NCI-H82 (cell line): Measurements from ENCODE around the gene ZDHHC7.
A peak's percentile ranks its signal among the peaks of the same experiment; 100 is the strongest.
"Not testable (repeated sequence)": the region's sequence is repeated elsewhere in the genome, so short reads cannot be mapped to it uniquely, and the experiment has no call there.

Source experiments
- DNase-seq: peaks from one replicate; lab custom pipeline; 2025; lab: John Stamatoyannopoulos, UW

ZDHHC7 gene

DNA sequence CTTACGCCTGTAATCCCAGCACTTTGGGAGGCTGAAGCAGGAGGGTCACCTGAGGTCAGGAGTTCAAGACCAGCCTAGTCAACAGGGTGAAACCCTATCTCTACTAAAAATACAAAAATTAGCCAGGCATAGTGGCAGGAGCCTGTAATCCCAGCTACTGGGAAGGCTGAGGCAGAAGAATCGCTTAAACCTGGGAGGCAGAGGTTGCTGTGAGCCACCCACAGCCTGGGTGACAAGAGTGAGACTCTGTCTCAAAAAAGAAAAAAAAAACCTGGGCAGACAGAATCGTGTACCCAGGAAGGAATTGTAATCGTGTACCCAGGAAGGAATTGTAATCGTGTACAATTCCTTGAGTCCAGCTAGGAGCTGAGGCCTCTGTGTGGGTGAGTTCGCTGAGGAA lies 72.7 kb downstream of the ZDHHC7 start:
- DNase-seq = not testable (repeated sequence)

DNA sequence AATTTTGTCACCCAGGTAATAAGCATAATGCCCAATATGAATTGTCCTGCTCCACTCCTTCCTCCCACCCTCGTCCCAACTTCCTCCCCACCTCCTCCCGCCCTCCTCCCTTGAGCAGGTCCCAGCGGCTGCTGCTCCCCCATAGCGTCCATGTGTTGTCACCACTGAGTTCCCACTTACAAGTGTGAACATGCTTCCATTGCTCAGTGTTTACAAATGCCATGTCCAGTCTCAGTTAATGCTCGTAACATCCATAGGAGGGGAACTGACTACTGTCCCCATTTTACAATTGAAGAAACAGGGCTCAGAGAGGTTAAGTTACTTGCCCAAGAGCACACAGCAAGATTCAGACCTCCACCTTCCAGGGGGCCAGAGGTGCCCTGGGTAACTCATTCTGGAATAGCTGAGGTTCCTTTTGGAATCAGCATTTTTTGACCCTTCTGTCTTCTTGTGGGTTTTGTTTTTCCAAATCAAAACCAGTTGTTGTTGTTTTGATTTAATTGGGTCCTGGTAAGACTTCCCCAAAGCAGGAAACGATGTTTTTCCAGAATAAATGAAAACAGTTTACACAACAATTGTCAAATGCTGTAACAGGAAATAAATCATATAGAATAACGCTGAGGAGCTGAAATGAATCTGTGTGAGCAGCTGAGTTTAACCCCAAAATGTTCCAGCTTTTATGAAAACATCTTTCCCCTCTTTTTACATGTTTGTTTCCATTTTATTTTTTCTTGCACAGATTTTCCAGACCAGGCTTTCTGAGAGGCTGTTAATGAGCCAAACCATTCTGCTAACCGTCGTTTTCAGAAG lies 73.9 kb downstream of the ZDHHC7 start:
- DNase-seq = no peak

DNA sequence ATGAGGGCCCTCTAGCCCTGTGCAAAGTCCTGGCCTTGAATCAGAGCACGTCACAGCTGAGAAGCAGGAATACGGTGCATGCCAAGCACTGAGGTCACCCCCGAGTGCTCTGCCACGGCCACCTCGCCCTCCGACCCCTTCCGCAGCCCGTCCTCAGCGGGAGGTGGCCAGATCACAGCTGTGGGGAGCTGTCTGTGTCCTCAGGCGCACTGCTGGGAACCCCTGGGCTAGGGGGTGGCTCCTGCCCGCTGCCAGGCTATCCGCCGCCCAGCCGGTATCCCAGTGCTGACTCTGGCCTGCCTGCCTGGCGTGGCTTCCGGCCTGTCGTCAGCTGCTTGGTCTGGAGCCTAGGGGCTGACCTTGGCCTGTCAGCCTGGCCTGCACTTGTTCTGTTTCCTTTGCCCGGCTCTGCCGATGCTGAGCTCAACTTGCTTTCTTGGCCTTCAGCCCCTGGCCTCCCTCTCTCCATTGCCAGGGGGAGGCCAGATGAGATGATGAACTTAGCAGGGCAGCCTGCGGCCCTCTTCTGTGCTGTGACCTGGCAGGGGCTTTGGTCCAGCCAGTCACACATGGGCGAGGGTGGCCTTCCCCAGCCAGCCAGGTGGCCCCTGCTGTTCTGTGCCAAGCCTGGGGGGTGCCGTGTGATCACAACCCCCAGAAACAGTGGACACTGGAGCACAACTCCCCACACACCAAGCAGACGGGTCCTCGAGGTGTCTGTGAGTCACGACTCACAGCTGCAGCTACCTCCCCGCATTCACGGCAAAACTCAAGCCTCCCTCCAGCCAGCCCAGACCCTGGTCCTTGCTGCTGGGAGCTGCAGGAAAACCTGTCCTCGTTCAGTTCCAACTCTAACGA lies 77.3 kb downstream of the ZDHHC7 start:
- DNase-seq = no peak

DNA sequence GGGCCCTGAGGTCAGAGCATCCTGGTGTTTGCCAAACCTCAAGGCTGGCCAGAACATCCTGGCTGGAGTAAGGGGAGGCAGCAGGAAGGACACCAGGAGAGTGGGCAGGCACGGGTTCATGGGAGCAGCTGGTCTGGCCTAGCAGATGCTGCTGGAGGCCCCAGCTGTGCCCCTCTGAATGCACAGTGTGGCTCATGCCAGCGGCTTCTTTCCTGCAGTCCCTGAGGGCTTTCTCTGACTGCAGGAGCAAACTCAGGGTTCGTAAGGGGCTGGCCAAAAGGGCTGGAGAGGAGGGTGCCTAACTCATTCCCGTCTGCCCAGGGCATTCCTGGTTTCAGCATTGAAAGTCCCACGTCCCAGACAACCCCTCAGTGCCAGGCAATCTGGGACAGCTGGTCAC lies 78.7 kb downstream of the ZDHHC7 start:
- peak; percentile 41 for DNase-seq

GRCh38 chr16:84931506-84931905 lies 79.8 kb downstream of the ZDHHC7 start:
- no peak for DNase-seq

DNA sequence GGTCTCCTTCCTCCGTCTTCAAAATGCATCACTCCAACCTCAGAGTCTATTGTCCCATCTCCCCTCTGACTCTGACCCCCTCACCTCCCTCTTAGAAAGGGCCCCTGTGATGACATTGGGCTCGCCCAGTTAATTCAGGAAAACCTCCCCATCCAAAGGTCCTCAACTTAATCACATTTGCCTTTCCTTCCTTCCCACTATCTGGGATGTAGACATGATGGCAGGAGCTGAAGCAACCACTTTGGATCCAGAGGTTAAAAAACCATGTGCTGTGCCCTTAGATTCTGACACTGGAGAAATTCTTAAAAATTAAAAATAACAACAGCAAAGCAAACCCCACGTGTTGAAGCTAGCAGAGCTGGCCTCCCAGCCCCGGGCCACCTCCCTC lies 80.2 kb downstream of the ZDHHC7 start:
- DNase-seq = no peak

- no peak for DNase-seq
These were observed 80.8 kb downstream of the ZDHHC7 start for GRCh38 chr16:84930298-84931106.

GRCh38 chr16:84929421-84930297 lies 81.7 kb downstream of the ZDHHC7 start:
- peak; percentile 11 for DNase-seq

DNA sequence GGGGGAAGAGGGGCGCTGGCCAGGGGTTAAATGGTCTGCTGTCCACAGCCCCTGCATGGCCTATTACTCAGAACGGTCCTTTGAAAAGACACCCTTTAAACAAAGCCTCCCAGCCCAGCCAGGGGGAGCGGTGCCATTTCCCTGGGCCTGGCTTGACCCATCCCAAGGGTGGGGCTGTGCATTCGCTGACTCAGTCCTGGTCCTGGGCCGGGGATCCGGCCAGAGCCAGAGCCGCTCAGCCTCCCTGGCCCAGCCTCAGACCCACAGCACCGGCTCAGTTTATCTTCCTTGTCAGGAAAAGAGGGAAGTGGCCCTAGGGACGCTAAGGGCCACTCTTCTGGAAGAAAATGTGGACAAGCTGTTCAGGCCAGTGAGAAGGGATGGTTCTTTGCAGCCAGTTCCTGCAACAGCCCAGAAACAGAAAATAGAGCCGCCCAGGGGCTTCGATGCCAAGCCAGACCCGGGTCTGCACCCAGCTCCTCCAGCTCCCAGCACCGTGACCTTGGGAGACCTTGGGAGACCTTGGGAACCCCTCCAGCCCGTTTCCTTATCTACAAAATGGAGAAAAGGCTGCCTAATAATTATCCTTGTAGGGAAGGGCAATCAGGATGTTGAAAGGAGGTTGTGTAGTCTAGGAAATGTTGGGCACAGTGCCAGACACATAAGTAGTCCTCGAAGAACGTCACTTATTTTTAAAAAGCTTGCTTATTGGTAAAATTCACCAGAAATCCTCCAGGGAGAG lies 82.5 kb downstream of the ZDHHC7 start:
- DNase-seq = no peak

DNA sequence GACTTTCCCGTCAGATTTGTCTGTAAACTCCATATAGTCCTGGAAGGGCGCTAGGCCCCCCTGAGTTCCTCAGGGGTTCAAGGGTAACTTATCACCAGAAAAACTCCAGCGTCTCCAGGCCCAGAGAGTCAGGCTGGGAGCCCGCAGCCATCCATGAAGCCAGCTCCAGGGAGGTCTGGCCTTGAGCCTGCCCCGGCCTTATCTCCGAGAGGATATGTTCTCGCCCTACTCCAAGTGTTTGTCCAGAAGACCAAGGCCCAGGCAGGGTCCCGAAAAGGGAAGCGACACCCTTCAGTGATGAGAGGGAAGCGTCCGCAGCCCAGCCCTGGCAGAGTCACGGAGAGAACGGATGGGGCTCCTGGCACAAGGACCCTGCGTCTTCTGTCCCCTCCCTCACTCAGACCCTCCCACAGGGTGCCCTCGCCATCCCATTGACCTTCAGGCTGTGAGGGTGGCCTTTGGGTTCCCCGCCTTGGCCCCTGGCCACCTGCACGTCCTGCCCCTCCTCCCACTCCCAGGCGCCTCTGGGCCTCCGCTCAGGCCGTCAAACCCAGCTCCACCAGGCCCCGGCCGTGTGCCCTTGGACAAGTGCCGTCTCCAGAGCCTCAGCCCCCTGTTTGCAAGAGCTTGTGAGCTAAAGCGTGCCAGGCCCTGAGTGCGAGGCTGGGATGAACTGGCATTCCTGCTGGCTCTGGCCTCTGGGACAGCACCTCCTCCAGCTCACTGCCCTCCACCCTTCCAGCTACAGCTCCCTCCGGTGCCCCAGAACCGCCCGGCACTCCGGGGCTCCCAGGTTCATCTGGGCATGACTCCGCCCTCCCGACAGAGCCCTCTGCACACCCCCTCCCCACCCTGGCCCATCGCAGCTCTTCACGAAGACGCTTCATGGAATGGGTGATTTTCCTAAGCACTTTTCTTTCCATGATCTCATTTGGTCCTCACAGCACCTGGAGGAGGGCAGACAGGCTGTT lies 83.4 kb downstream of the ZDHHC7 start:
- DNase-seq = no peak

GRCh38 chr16:84926462-84926861 lies 84.9 kb downstream of the ZDHHC7 start:
- DNase-seq = no peak

GRCh38 chr16:84925773-84926372 lies 85.5 kb downstream of the ZDHHC7 start:
- no peak for DNase-seq

DNA sequence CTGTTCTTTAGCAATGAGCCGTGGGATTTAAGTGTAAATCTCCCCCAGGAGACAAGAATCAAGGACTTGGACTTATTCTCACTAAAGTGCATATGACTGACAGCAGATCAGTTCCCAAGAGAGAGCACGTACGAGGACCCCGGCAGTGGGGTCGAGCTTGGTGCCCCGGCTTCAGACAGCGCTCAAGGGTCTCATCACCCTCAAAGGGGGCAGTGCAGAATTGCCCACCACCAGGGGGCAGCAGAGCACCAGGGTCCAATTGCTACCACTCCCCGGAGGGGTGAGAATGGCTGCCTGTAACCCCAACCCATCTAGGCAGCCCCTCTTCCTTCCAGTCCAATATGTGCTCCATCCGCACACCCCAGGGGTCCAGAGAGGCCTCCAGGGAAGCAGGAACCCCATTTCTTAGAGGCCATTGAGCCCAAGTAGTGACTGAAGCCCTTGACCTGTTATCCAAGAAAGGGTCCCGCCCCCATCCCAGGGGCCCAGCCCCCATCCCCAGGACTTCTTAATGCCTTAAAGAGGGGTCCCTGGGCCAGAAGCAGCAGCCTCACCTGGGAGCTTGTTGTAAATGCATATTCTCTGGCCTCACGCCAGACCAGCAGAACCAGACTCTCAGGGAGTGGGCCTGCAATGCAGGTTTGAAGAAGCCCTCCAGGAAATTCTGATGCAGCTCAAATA lies 86.1 kb downstream of the ZDHHC7 start:
- DNase-seq = peak; percentile 76

DNA sequence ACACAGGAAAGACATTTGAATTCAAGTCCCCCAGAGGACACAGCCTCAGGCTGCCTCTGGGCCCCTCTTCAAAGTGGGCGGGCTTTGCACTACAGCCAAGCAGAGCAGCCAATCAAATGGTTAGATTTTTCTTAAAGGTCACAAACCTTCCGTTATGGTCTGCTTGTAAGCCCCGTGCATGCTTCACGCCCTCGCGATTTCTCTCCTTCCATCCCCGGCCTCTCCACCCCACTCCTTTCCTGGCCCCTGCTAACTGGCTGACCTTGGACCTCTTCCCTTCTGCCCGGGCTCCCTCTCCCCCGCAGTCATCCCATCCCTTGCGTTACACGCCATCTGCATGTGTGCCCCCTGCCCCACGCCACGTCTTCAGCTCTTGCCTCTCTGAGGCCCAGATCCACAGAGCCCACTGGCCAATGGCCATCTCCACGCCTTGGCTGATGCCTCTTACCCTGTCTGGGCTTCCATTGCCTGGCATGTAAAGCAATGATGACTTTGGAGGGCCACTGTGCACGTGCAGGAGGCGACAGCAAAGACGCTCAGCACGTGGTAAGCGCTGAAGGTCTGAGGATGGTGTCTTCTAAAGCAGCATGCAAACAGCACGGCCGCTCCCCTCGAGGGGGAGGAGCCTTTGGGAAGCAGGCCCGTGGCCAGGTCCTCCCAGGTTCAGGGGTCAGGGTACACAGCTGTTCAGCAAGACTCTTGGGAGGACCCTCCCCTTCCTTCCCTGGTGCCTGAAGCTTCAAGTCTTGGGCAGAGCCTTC lies 86.8 kb downstream of the ZDHHC7 start:
- no peak for DNase-seq
